Measurements from ENCODE around the gene ASH1L. TPM values are rescaled to one million over a fixed set of nuclear protein-coding genes. Genes with fewer than 3 reads are reported as not detected.

ASH1L gene
- total and polyA plus RNA-seq, 9 of the 15 experiments (the other 6 are each of a cell fraction or from before 2014, with no cell fraction given), result 2.0 to 23.3 (median 14.6) TPM

DNA sequence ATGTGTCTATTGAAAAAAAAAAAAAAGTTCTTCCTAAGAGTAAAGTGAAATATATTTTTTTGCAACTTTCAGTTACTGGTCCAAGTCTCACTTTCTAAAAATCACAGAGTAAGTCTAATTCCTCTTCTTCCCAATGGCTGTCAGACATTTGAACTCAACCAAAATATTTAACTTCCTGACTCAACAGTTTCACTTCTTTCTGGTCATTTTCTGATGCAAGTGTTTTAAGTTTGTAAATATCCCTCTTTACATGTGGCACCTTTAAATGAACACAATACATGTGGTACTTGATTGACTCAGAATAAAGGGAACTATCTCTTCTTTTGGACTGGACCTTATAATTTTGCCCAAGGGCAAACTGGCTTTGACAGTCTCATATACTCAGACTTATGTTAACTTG lies 76.7 kb downstream of the ASH1L start:
- no peak overlapping the region for H3K4me2 ChIP-seq (ENCODE audit: insufficient read depth, low read length)
- FAIRE-seq, result no peak
- no peaks in the 10 kb centered on the region for H3K4me1 ChIP-seq (replicated peaks in 1 of 2; ENCODE audit: control insufficient read depth in 2 of 2, insufficient read depth in 2 of 2, low read length in 2 of 2)
- no peaks in the 10 kb centered on the region for H3K9me3 ChIP-seq (replicated peaks; ENCODE audit: control insufficient read depth, insufficient read depth, low read depth, low read length)
- no peak overlapping the region for H3K27ac ChIP-seq (ENCODE audit: extremely low read depth, low read depth, low read length)
- no peak overlapping the region for H2AFZ ChIP-seq (ENCODE audit: low read depth, low read length)
- no peaks in the 10 kb centered on the region for H3K27me3 ChIP-seq (ENCODE audit: control insufficient read depth in 2 of 2, insufficient read depth in 2 of 2, low read length in 2 of 2)
- intact Hi-C loops (cut with micrococcal nuclease), result no loop called here
- ChIA-PET POLR2A (no interaction called here), CTCF (ENCODE audit: low intra/inter-chr PET ratio) (no interaction called here)
- ATAC-seq, result no peak
- DNase-seq (ENCODE audit: extremely low read depth in 1 of 4, low spot score in 3 of 4), result no peak
- in situ Hi-C loops (cut with MboI), result no loop called here
- H3K36me3 ChIP-seq (ENCODE audit: control insufficient read depth, insufficient read depth, low read length), result peaks cover 15% of the 10 kb centered on the region
- no TSS peak for BruUV-seq (replicated peaks)
- H3K79me2 ChIP-seq (ENCODE audit: control insufficient read depth, insufficient read depth, low read length), result peaks cover 65% of the 10 kb centered on the region
- H3K9ac ChIP-seq (ENCODE audit: insufficient read depth in 1 of 2, low read depth in 2 of 2, low read length in 2 of 2), result no peak overlapping the region
- H3K9me1 ChIP-seq (ENCODE audit: control insufficient read depth, insufficient read depth, low read length), result no peaks in the 10 kb centered on the region
- TF ChIP-seq L3MBTL2 (IDR thresholded peaks at IDR 0.05), result no peak
- TF ChIP-seq ZNF316 (IDR thresholded peaks at IDR 0.05), result peak; percentile 55
- TF ChIP-seq CSDE1 (IDR thresholded peaks at IDR 0.05), result no peak
- TF ChIP-seq SMC3 (conservative IDR thresholded peaks at IDR 0.05; ENCODE audit: insufficient read depth, low read depth, low read length), result no peak
- no peak for TF ChIP-seq SMARCE1 (IDR thresholded peaks at IDR 0.05)
- no peak overlapping the region for H3K4me3 ChIP-seq
- H4K20me1 ChIP-seq (replicated peaks; ENCODE audit: control insufficient read depth, insufficient read depth, low read length), result no peaks in the 10 kb centered on the region

DNA sequence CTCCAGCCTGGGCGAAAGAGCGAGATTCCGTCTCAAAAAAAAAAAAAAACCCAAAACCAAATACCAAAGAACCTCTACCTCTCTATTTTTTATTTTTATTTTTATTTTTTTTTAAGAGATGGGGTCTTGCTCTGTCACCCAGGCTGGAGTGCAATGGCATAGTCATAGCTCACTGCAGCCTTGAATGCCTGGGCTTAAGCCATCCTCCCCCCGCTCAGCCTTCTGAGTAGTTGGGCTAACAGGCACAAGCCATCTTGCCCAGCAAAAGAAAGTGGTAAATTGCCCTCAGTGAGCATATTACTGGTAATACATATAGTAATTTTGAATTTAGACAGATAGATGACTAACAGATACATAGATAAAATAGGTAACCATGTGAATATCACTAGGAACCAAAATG lies 77.4 kb downstream of the ASH1L start:
- no peak for TF ChIP-seq ZC3H8 (IDR thresholded peaks at IDR 0.05)
- TF ChIP-seq TCF7L2 (IDR thresholded peaks at IDR 0.05; ENCODE audit: low read depth, low read length), result no peak
- Histone ChIP-seq H3K79me2 (ENCODE audit: control insufficient read depth, insufficient read depth, low read length) (peaks cover 57% of the 10 kb centered on the region), H3K27ac (ENCODE audit: extremely low read depth, low read depth, low read length) (no peak overlapping the region), H3K36me3 (ENCODE audit: control insufficient read depth, insufficient read depth, low read length) (peaks cover 22% of the 10 kb centered on the region), H2AFZ (ENCODE audit: low read depth, low read length) (no peak overlapping the region), H3K9me3 (replicated peaks; ENCODE audit: control insufficient read depth, insufficient read depth, low read depth, low read length) (no peaks in the 10 kb centered on the region), H3K4me1 (replicated peaks in 1 of 2; ENCODE audit: control insufficient read depth in 2 of 2, insufficient read depth in 2 of 2, low read length in 2 of 2) (no peaks in the 10 kb centered on the region), H3K9me1 (ENCODE audit: control insufficient read depth, insufficient read depth, low read length) (no peaks in the 10 kb centered on the region), H3K4me2 (ENCODE audit: insufficient read depth, low read length) (no peak overlapping the region), H3K4me3 (no peak overlapping the region), H3K27me3 (ENCODE audit: control insufficient read depth in 2 of 2, insufficient read depth in 2 of 2, low read length in 2 of 2) (no peaks in the 10 kb centered on the region), H3K9ac (ENCODE audit: insufficient read depth in 1 of 2, low read depth in 2 of 2, low read length in 2 of 2) (no peak overlapping the region), H4K20me1 (replicated peaks; ENCODE audit: control insufficient read depth, insufficient read depth, low read length) (no peaks in the 10 kb centered on the region)
- intact Hi-C loops (cut with micrococcal nuclease), result no loop called here
- FAIRE-seq (no peak), ATAC-seq (no peak), DNase-seq (ENCODE audit: extremely low read depth in 1 of 4, low spot score in 3 of 4) (no peak)
- CTCF ChIA-PET (ENCODE audit: low intra/inter-chr PET ratio), result no interaction called here
- in situ Hi-C loops (cut with MboI), result no loop called here
- POLR2A ChIA-PET, result interaction anchor here (1.0 kb wide), 1 partner anchor 21 kb away, joined by 3 read pairs; no protein-coding TSS in a partner anchor
- no TSS peak for BruUV-seq (replicated peaks)
- 86% methylated on average over 4 of the region's 4 CpGs for WGBS (ENCODE audit: insufficient coverage, low coverage, missing lambda C conversion rate)
